HepG2 (cell line): Measurements from ENCODE around the gene ABHD17A. TPM values are rescaled to one million over a fixed set of nuclear protein-coding genes. Genes with fewer than 3 reads are reported as not detected.

ENCODE experiments used
- ATAC-seq: fragments of 200-7000 bp; cut with Tn5 transposase; 3 replicates; pipeline ENCODE4 v1.9.1; 2020; ENCODE audit warnings: mild to moderate bottlenecking, moderate library complexity
- BruUV-seq: library from RNA; stranded (reverse); fragments of 400-500 nt; replicated peaks from 2 replicates; lab custom pipeline; 2021; lab: Mats Ljungman, UMichigan
- CTCF ChIA-PET: fragments of 300-600 bp; formaldehyde crosslinking; extraction: SDS; loops from one replicate; lab custom pipeline; 2021; ENCODE audit warnings: low total read pairs, inconsistent platforms, low intra/inter-chr PET ratio; lab: Yijun Ruan, JAX
- POLR2A ChIA-PET: fragments of 350-600 bp; sonication (Branson Sonifier 250); formaldehyde crosslinking; loops from one replicate; lab custom pipeline; 2020; ENCODE audit warnings: antibody characterized with exemption, inconsistent platforms; lab: Yijun Ruan, JAX
- DNase-seq: peaks from one replicate; pipeline ENCODE4 v3.0.0-alpha.2; 2015; ENCODE audit warnings: low spot score
- FAIRE-seq: peaks from 3 replicates; lab custom pipeline; 2011; peaks lifted over from hg19 to GRCh38; lab: Jason Lieb, UNC
- H2AFZ ChIP-seq: one replicate; pipeline ENCODE4 v1.6.1; 2011; ENCODE audit warnings: low read length, inconsistent platforms
- H3K27ac ChIP-seq: fragments of 300-600 bp; 3 replicates; pipeline ENCODE4 v1.8.0; 2011; ENCODE audit warnings: mixed run types, mild to moderate bottlenecking, mixed read lengths, low read length, inconsistent platforms; ENCODE audit not compliant: insufficient read depth; ENCODE audit errors: extremely low read length
- H3K27me3 ChIP-seq, 2 experiments: fragments of 200-600 bp in 1 of 2; 2 replicates in 1 of 2; 3 replicates in 1 of 2; pipeline versions ENCODE4 v1.6.0 to v1.8.0; 2011; ENCODE audit warnings: low read length in 2 of 2, mild to moderate bottlenecking in 2 of 2, moderate library complexity in 2 of 2, inconsistent platforms in 1 of 2; ENCODE audit not compliant: insufficient read depth in 2 of 2, control insufficient read depth in 1 of 2
- H3K36me3 ChIP-seq, 2 experiments: fragments of 200-600 bp in 1 of 2; replicated peaks in 1 of 2; 2 replicates in 1 of 2; 3 replicates in 1 of 2; pipeline versions ENCODE4 v1.5.1 to v1.8.0; 2011; ENCODE audit warnings: low read length in 2 of 2, inconsistent platforms in 1 of 2; ENCODE audit not compliant: insufficient read depth in 2 of 2, control insufficient read depth in 1 of 2
- H3K4me1 ChIP-seq: 2 replicates; pipeline ENCODE4 v1.5.1; 2012; ENCODE audit warnings: low read length, inconsistent platforms; ENCODE audit not compliant: insufficient read depth
- H3K4me2 ChIP-seq: 2 replicates; pipeline ENCODE4 v1.6.0; 2011; ENCODE audit warnings: low read depth, low read length, inconsistent platforms
- H3K4me3 ChIP-seq, 3 experiments: fragments of 200-600 bp in 1 of 3; sonication (generic), shearing (Covaris generic) in 1 of 3; replicated peaks in 1 of 3; 2 replicates each; pipeline ENCODE4 v1.5.1; 2011 to 2016; ENCODE audit warnings: low read length in 3 of 3, inconsistent platforms in 2 of 3, low read depth in 2 of 3, mild to moderate bottlenecking in 2 of 3, control low read depth in 1 of 3, mixed read lengths in 1 of 3; ENCODE audit not compliant: insufficient read depth in 1 of 3
- H3K79me2 ChIP-seq: one replicate; pipeline ENCODE4 v1.6.1; 2011; ENCODE audit warnings: low read length, inconsistent platforms; ENCODE audit not compliant: insufficient read depth
- H3K9ac ChIP-seq: 2 replicates; pipeline ENCODE4 v1.6.0; 2011; ENCODE audit warnings: mild to moderate bottlenecking, low read depth, low read length, inconsistent platforms; ENCODE audit not compliant: insufficient read depth
- H3K9me3 ChIP-seq: 2 replicates; pipeline ENCODE4 v1.5.1; 2012; ENCODE audit warnings: mild to moderate bottlenecking, low read length
- H4K20me1 ChIP-seq: 2 replicates; pipeline ENCODE4 v1.6.0; 2011; ENCODE audit warnings: inconsistent platforms, mild to moderate bottlenecking, low read length, moderate library complexity; ENCODE audit not compliant: insufficient read depth
- AGO2 ChIP-seq: fragments of 200-400 bp; formaldehyde crosslinking; optimal IDR thresholded peaks from 2 replicates; pipeline ENCODE3; 2017; ENCODE audit warnings: mild to moderate bottlenecking, low read depth, low read length, moderate library complexity
- HMGXB3 ChIP-seq: sonication (generic); formaldehyde crosslinking; IDR thresholded peaks from 2 replicates; pipeline ENCODE4 v1.4.0; 2020; ENCODE audit warnings: missing genetic modification reagents, borderline replicate concordance
- SMARCE1 ChIP-seq: fragments of 450-650 bp; IDR thresholded peaks from 2 replicates; pipeline ENCODE4 v1.6.1; 2017; ENCODE audit warnings: borderline replicate concordance
- ZNF749 ChIP-seq: sonication (generic); formaldehyde crosslinking; IDR thresholded peaks from 2 replicates; pipeline ENCODE4 v1.8.0; 2022; ENCODE audit warnings: mild to moderate bottlenecking, missing genetic modification reagents, moderate library complexity, borderline replicate concordance
- ZNF790 ChIP-seq: sonication (generic); formaldehyde crosslinking; IDR thresholded peaks from 2 replicates; pipeline ENCODE4 v1.8.0; 2022; ENCODE audit warnings: missing genetic modification reagents, mild to moderate bottlenecking, borderline replicate concordance
- ZSCAN12 ChIP-seq: sonication (generic); formaldehyde crosslinking; IDR thresholded peaks from 2 replicates; pipeline ENCODE4 v1.9.0; 2021; ENCODE audit warnings: mild to moderate bottlenecking, missing genetic modification reagents
- WGBS: methylation state at CpG from one replicate; pipeline ENCODE4 v1.1.6; 2017; ENCODE audit warnings: low lambda C conversion rate; 5-methylcytosine and 5-hydroxymethylcytosine counted together
- in situ Hi-C: cut with HindIII; loops from 2 replicates; pipeline ENCODE4 v1.10.0; 2017; ENCODE audit warnings: low pct_unique_long_range_greater_than_20kb; ENCODE audit not compliant: extremely low pct_ligation_motif_present
- intact Hi-C: fragments of 100-400 bp; cut with micrococcal nuclease; formaldehyde crosslinking; loops from one replicate; pipeline ENCODE4 v1.10.0; 2022; ENCODE audit not compliant: unreplicated experiment
- polyA plus RNA-seq, 8 experiments: library from polyadenylated mRNA; depleted of rRNA in 3 of 8; stranded (reverse) in 7 of 8; unstranded in 1 of 8; fragments of >200 nt; fragmentation: Illumina TruSeq in 4 of 8; extraction: Trizol in 4 of 8; gene quantifications; 2 replicates each; pipeline versions ENCODE4 v1.2.1 to v1.2.3, GENCODE V29; 2011 to 2016; ENCODE audit warnings: low read depth in 4 of 8, missing spikeins in 1 of 8, mixed read lengths in 1 of 8; ENCODE audit not compliant: insufficient read depth in 1 of 8
- total RNA-seq, 5 experiments: library from RNA; depleted of rRNA; stranded (reverse); fragments of >200 nt; fragmentation: Illumina TruSeq; extraction: Trizol; gene quantifications; 2 replicates each; pipeline ENCODE4 v1.2.3, GENCODE V29; 2016; ENCODE audit warnings: low read depth in 1 of 5

ABHD17A gene
- total and polyA plus RNA-seq, 2 of the 13 experiments (the other 11 are each of a cell fraction or from before 2014, with no cell fraction given) = 27.7 to 40.8 TPM

- TF ChIP-seq ZNF749 (no peak), ZSCAN12 (no peak), ZNF790 (CRISPR knock-in tag) (0 out of 2 replicates have a peak, but pooled peaks have one; percentile 5)
Measured at GRCh38 chr19:1836458-1837221, 48.7 kb downstream of the ABHD17A start (continued).

GRCh38 chr19:1833540-1833939, 51.8 kb downstream of the ABHD17A start:
- Histone ChIP-seq H3K4me3 (no peak overlapping the region), H3K9ac (no peak overlapping the region), H4K20me1 (0 out of 2 replicates have a peak, but pooled peaks cover 3% of the 10 kb centered on the region), H3K9me3 (no peaks in the 10 kb centered on the region), H3K4me1 (peaks cover 13% of the 10 kb centered on the region), H3K27ac (no peak overlapping the region), H3K36me3 (peaks cover 4 to 11% of the 10 kb centered on the region in 2 experiments; a peak in 3 of 5 replicates), H3K79me2 (peaks cover 17% of the 10 kb centered on the region), H3K4me2 (no peak overlapping the region), H3K27me3 (no peaks in the 10 kb centered on the region), H2AFZ (no peak overlapping the region)
- WGBS = 71% methylated on average over 1 of the region's 15 CpGs
- TF ChIP-seq HMGXB3 (CRISPR knock-in tag) (no peak), SMARCE1 (no peak), AGO2 (peak; percentile 76)
- FAIRE-seq (no peak), ATAC-seq (no peak), DNase-seq (no peak)
- ChIA-PET POLR2A (no interaction called here), CTCF (no interaction called here)
- in situ Hi-C loops (no loop called here), intact Hi-C loops (no loop called here)
- BruUV-seq = no TSS peak
